ENCODE measurements around the gene HJV.

DNA sequence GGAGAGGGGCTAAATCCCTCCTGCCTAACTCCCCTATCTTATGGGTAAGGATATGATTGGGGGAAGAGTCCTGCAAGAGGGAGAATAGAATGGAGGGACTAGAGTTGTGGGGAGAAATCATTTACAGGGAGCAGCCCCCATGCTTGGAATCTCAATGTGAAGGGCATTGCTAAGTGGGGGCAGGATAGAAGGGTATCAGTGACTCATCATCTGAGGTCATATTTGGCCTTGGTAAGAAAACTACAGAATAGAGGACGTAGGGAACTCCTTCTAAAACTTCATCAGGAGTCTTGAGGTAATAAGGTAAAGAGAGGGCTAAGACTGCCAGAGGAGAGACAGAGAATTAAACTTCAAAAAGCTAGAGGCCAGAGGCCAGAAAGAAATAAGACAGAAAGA is 487 bp downstream of the HJV start:
- TF ChIP-seq CTCF (IDR thresholded peaks at IDR 0.05 in 4 of 5, conservative IDR thresholded peaks at IDR 0.05 in 1 of 5) (no peak), POLR2A (IDR thresholded peaks at IDR 0.05) (no peak)
